Stimulated activated CD8-positive, alpha-beta memory T cell treated with anti-CD3 and anti-CD28 coated beads, Interleukin-12 subunit alpha, Interleukin-12 subunit beta, amount 100 ng/mL, for 4 hours (primary cell): ENCODE measurements around the gene HPRT1.

ENCODE experiments used
- DNase-seq: peaks from one replicate; pipeline ENCODE4 v3.0.0-alpha.2; 2020; ENCODE audit warnings: low read depth

The HPRT1 gene

DNA sequence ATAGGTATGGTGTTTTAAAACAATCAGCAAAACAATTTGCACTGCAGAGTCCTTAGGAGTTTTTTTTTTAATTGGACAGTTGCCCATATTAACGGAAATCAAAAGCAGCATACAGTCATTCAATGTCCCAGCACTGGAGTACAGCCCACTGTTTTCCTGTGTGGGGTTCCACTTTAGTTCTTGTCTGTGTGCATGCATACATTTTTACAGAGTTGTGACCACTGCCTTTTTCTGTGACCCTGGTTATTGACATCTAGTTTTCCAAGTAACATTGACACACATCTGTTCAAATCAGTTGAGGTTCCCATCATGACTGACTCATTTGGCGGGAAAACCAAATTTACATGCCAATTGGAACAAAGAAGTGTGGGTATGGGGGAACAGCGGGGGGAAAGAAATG, 83.3 kb downstream of the HPRT1 start:
- DNase-seq, result no peak

GRCh38 chrX:134544135-134544512, 84.2 kb downstream of the HPRT1 start:
- no peak for DNase-seq

DNA sequence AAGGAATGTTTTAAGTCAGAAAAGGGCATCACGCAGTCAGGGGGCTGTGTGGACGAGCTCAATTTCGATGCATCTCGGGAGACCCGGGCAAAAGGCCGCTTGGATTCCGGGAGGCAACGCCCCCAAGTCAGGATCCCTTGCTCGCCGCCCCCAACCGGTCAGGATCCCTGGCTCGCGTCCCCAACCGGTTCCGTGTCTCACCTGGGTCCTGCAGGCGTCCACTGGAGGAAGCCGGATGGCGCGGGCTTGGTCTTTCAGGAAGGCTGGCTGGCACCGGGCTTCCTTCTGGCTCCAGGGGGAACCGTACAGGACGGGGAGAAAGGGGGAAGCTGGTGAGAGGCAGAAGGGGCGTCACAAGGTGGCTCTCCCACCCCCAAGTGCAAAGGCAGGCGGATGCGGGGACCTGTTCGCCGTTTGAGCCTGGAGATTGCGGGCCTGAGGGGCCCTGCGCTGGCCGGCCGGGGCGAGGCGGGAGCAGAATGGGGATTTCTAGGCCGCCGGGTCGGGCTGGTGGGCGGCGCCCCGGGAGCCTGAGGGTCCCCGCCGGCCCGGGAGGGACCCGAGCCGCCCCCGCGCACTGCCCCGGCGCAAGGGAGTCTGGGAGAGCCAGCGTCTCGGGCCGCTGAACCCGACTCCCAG, 84.7 kb downstream of the HPRT1 start:
- no peak for DNase-seq

DNA sequence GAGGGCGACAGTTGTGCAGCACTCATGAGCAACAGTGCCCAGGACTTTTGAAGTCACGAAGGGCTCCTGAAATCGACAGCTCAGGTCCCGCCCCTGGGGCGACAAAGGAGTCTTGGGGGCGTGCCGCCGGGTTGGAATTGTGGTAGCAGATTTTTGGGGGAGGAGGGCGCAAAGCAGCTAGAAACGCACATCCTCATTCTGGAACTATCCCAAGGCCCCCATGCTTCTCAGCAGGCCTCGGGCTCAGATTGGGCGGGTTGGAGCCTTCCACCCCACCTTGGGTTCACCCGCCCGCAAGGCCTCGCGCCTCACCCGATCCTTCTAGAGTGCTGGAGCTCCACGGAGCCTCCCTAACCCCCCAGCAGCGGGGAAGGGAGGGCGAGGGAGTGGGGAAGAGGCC, 85.5 kb downstream of the HPRT1 start:
- DNase-seq, result no peak

GRCh38 chrX:134546187-134546586, 86.2 kb downstream of the HPRT1 start:
- DNase-seq, result no peak

- DNase-seq, result no peak
Observed at GRCh38 chrX:134547047-134547679, 87.2 kb downstream of the HPRT1 start.

DNA sequence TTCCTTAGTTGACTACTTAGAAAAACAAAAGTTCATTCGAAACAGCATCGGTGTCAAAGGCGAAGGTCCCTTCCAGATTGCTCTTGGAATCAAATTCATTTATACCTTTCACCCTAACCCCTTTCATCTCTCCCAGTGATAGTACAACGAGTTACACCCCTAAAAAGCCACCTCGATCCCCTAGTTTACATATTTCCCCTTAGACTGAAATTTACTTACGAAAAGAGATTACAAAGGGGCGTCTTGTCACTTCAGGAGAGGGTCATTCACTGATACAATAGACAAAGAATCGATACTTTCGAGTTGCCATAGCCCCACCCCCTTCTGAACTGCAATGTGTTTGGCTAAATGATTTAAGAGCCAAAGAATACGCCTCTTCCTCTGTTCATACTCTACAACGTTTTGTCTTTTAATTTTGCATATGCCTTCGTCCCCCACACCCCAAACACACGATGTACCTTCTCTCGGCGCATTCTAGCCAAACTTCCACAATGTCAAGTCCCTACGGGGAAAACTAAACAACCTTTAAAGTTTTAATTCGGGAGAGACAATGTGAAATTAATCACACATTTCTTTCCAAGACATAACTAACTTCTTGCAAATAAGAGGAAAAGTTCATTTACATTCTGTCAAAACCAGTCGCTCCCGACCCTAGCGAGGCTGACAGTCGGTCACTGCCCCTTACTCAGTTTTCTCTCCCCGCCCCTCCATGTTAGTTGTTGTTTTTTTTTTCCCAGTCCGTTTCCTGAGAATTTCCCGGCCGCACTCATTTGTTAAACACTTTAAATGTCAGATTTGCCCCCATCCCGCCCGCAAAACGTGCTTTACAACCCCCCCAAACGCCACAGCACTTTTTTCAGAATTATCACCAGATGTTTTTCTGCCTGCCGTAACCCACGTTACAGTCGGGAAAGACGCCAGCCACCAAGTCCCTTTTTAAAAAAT, 88.6 kb downstream of the HPRT1 start:
- no peak for DNase-seq
